ENCODE data around the gene DDX5. TPM values are rescaled to one million over a fixed set of nuclear protein-coding genes. Genes with fewer than 3 reads are reported as not detected.

DDX5 gene
- total RNA-seq = 1,000 to 10,000 TPM; 1,029 to 1,188 TPM

- peaks cover 67% of the 10 kb centered on the region for H3K4me1 Mint-ChIP-seq (ENCODE audit: low read depth)
- H3K36me3 Mint-ChIP-seq (ENCODE audit: insufficient read depth in 2 of 2) = peaks cover 42 to 57% of the 10 kb centered on the region in 2 donors
- peak; percentile 70 to 77 for ATAC-seq (replicated peaks in 1 of 2)
- H3K4me3 Mint-ChIP-seq = peak within 1 kb of the TSS; percentile 98 to 99
- no peaks in the 10 kb centered on the region for H3K9me3 Mint-ChIP-seq
- peak within 1 kb of the TSS; percentile 99 for H3K27ac Mint-ChIP-seq
- H3K27me3 Mint-ChIP-seq (ENCODE audit: low read depth) = no peaks in the 10 kb centered on the region
- DNase-seq = peak; percentile 98 to 99
These were observed at the start of gene DDX5 for GRCh38 chr17:64506201-64506575. DDX5 (minus strand) TSS chr17:64506289; CDS start chr17:64506119, 170 bp downstream.

GRCh38 chr17:64555281-64555680, 49.2 kb upstream of the DDX5 start:
- no peaks in the 10 kb centered on the region for H3K4me1 Mint-ChIP-seq (ENCODE audit: low read depth)
- H3K9me3 Mint-ChIP-seq = no peaks in the 10 kb centered on the region
- peaks cover 0 to 3% of the 10 kb centered on the region in 2 donors for H3K36me3 Mint-ChIP-seq (ENCODE audit: insufficient read depth in 2 of 2)
- H3K27ac Mint-ChIP-seq = no peak overlapping the region
- H3K4me3 Mint-ChIP-seq = no peak overlapping the region
- no peaks in the 10 kb centered on the region for H3K27me3 Mint-ChIP-seq (ENCODE audit: low read depth)
- ATAC-seq (replicated peaks in 1 of 2) = no peak
- DNase-seq = no peak

GRCh38 chr17:64554028-64554637, 48.0 kb upstream of the DDX5 start:
- peak overlapping the region; percentile 50 for H3K27ac Mint-ChIP-seq

GRCh38 chr17:64551461-64551860, 45.4 kb upstream of the DDX5 start:
- Mint-ChIP-seq H3K4me3 (no peak overlapping the region), H3K36me3 (ENCODE audit: insufficient read depth in 2 of 2) (peaks cover 0 to 3% of the 10 kb centered on the region in 2 donors), H3K9me3 (no peaks in the 10 kb centered on the region), H3K27ac (no peak overlapping the region), H3K27me3 (ENCODE audit: low read depth) (no peaks in the 10 kb centered on the region), H3K4me1 (ENCODE audit: low read depth) (no peaks in the 10 kb centered on the region)
- DNase-seq = no peak
- no peak for ATAC-seq (replicated peaks in 1 of 2)

More at GRCh38 chr17:64554028-64554637, 48.0 kb upstream of the DDX5 start:
- no peak for DNase-seq
- no peaks in the 10 kb centered on the region for H3K9me3 Mint-ChIP-seq
- H3K4me3 Mint-ChIP-seq = no peak overlapping the region
- H3K4me1 Mint-ChIP-seq (ENCODE audit: low read depth) = no peaks in the 10 kb centered on the region
- H3K36me3 Mint-ChIP-seq (ENCODE audit: insufficient read depth in 2 of 2) = peaks cover 0 to 3% of the 10 kb centered on the region in 2 donors
- ATAC-seq (replicated peaks in 1 of 2) = no peak
- no peaks in the 10 kb centered on the region for H3K27me3 Mint-ChIP-seq (ENCODE audit: low read depth)

- no peaks in the 10 kb centered on the region for H3K4me1 Mint-ChIP-seq (ENCODE audit: low read depth)
- DNase-seq = no peak
- H3K36me3 Mint-ChIP-seq (ENCODE audit: insufficient read depth in 2 of 2) = peaks cover 0 to 3% of the 10 kb centered on the region in 2 donors
- no peak overlapping the region for H3K4me3 Mint-ChIP-seq
- H3K9me3 Mint-ChIP-seq = no peaks in the 10 kb centered on the region
- H3K27me3 Mint-ChIP-seq (ENCODE audit: low read depth) = no peaks in the 10 kb centered on the region
- H3K27ac Mint-ChIP-seq = no peak overlapping the region
- no peak for ATAC-seq (replicated peaks in 1 of 2)
These were observed 41.2 kb upstream of the DDX5 start for GRCh38 chr17:64547319-64547718.

GRCh38 chr17:64546716-64547115, 40.6 kb upstream of the DDX5 start:
- peak overlapping the region; percentile 25 for H3K27ac Mint-ChIP-seq
- H3K4me1 Mint-ChIP-seq (ENCODE audit: low read depth) = peaks cover 3% of the 10 kb centered on the region
- DNase-seq (no peak), ATAC-seq (replicated peaks in 1 of 2) (no peak)
- peaks cover 0 to 3% of the 10 kb centered on the region in 2 donors for H3K36me3 Mint-ChIP-seq (ENCODE audit: insufficient read depth in 2 of 2)
- no peak overlapping the region for H3K4me3 Mint-ChIP-seq
- H3K9me3 Mint-ChIP-seq = no peaks in the 10 kb centered on the region
- no peaks in the 10 kb centered on the region for H3K27me3 Mint-ChIP-seq (ENCODE audit: low read depth)

- no peak for DNase-seq
- ATAC-seq (replicated peaks in 1 of 2) = no peak
- Mint-ChIP-seq H3K4me3 (no peak overlapping the region), H3K36me3 (ENCODE audit: insufficient read depth in 2 of 2) (peaks cover 0 to 3% of the 10 kb centered on the region in 2 donors), H3K27me3 (ENCODE audit: low read depth) (no peaks in the 10 kb centered on the region), H3K4me1 (ENCODE audit: low read depth) (peaks cover 4% of the 10 kb centered on the region), H3K9me3 (no peaks in the 10 kb centered on the region), H3K27ac (no peak overlapping the region)
These were observed 38.7 kb upstream of the DDX5 start for GRCh38 chr17:64544742-64545141.

GRCh38 chr17:64540118-64540776, 34.2 kb upstream of the DDX5 start:
- Mint-ChIP-seq H3K36me3 (ENCODE audit: insufficient read depth in 2 of 2) (peaks cover 6 to 18% of the 10 kb centered on the region in 2 donors), H3K4me1 (ENCODE audit: low read depth) (peaks cover 4% of the 10 kb centered on the region), H3K27ac (no peak overlapping the region), H3K27me3 (ENCODE audit: low read depth) (no peaks in the 10 kb centered on the region), H3K9me3 (no peaks in the 10 kb centered on the region), H3K4me3 (no peak overlapping the region)
- DNase-seq (no peak), ATAC-seq (replicated peaks in 1 of 2) (no peak)

- ATAC-seq (replicated peaks in 1 of 2) = no peak
- H3K9me3 Mint-ChIP-seq = no peaks in the 10 kb centered on the region
- H3K27ac Mint-ChIP-seq = peak overlapping the region; percentile 18
- no peak for DNase-seq
- no peaks in the 10 kb centered on the region for H3K27me3 Mint-ChIP-seq (ENCODE audit: low read depth)
- H3K4me3 Mint-ChIP-seq = no peak overlapping the region
- peaks cover 6 to 20% of the 10 kb centered on the region in 2 donors for H3K36me3 Mint-ChIP-seq (ENCODE audit: insufficient read depth in 2 of 2)
- H3K4me1 Mint-ChIP-seq (ENCODE audit: low read depth) = peaks cover 4% of the 10 kb centered on the region
These were observed 32.5 kb upstream of the DDX5 start for GRCh38 chr17:64538508-64539130.

- Mint-ChIP-seq H3K27ac (peak overlapping the region; percentile 85), H3K36me3 (ENCODE audit: insufficient read depth in 2 of 2) (peaks cover 6 to 23% of the 10 kb centered on the region in 2 donors), H3K9me3 (no peaks in the 10 kb centered on the region), H3K4me3 (no peak overlapping the region), H3K27me3 (ENCODE audit: low read depth) (no peaks in the 10 kb centered on the region), H3K4me1 (ENCODE audit: low read depth) (peaks cover 4% of the 10 kb centered on the region)
- DNase-seq (no peak), ATAC-seq (replicated peaks in 1 of 2) (no peak)
These were observed 31.4 kb upstream of the DDX5 start for GRCh38 chr17:64537488-64537887.

- DNase-seq = no peak
- H3K27ac Mint-ChIP-seq = peak overlapping the region; percentile 85
- H3K27me3 Mint-ChIP-seq (ENCODE audit: low read depth) = no peaks in the 10 kb centered on the region
- H3K36me3 Mint-ChIP-seq (ENCODE audit: insufficient read depth in 2 of 2) = peaks cover 9 to 25% of the 10 kb centered on the region in 2 donors
- peaks cover 3% of the 10 kb centered on the region for H3K4me1 Mint-ChIP-seq (ENCODE audit: low read depth)
- no peaks in the 10 kb centered on the region for H3K9me3 Mint-ChIP-seq
- H3K4me3 Mint-ChIP-seq = no peak overlapping the region
- no peak for ATAC-seq (replicated peaks in 1 of 2)
These were observed 30.8 kb upstream of the DDX5 start for GRCh38 chr17:64536913-64537312.

- DNase-seq = no peak
- no peaks in the 10 kb centered on the region for H3K9me3 Mint-ChIP-seq
These were observed 29.3 kb upstream of the DDX5 start for GRCh38 chr17:64535357-64535756.

GRCh38 chr17:64534187-64534586, 28.1 kb upstream of the DDX5 start:
- Mint-ChIP-seq H3K36me3 (ENCODE audit: insufficient read depth in 2 of 2) (peaks cover 11 to 29% of the 10 kb centered on the region in 2 donors), H3K4me1 (ENCODE audit: low read depth) (no peaks in the 10 kb centered on the region)

More at GRCh38 chr17:64535357-64535756, 29.3 kb upstream of the DDX5 start:
- Mint-ChIP-seq H3K4me3 (no peak overlapping the region), H3K27ac (no peak overlapping the region), H3K27me3 (ENCODE audit: low read depth) (no peaks in the 10 kb centered on the region), H3K4me1 (ENCODE audit: low read depth) (no peaks in the 10 kb centered on the region), H3K36me3 (ENCODE audit: insufficient read depth in 2 of 2) (peaks cover 10 to 28% of the 10 kb centered on the region in 2 donors)
- no peak for ATAC-seq (replicated peaks in 1 of 2)

More at GRCh38 chr17:64534187-64534586, 28.1 kb upstream of the DDX5 start:
- no peak overlapping the region for H3K4me3 Mint-ChIP-seq
- H3K27ac Mint-ChIP-seq = peak overlapping the region; percentile 81
- H3K9me3 Mint-ChIP-seq = no peaks in the 10 kb centered on the region
- H3K27me3 Mint-ChIP-seq (ENCODE audit: low read depth) = no peaks in the 10 kb centered on the region
- ATAC-seq (replicated peaks in 1 of 2) (peak; percentile 44), DNase-seq (no peak)
